Choroid plexus epithelial cell (primary cell): Measurements from ENCODE around the gene PROK2.

Experiments
- DNase-seq: peaks from one replicate; pipeline ENCODE4 v3.0.0-alpha.2; 2010; ENCODE audit warnings: low read depth
- H3K4me3 ChIP-seq: 2 replicates; pipeline ENCODE4 v1.5.1; 2011; ENCODE audit warnings: low read depth, mild to moderate bottlenecking, control low read depth, low read length, moderate library complexity
- TF ChIP-seq, protein P1 (sequence below): conservative IDR thresholded peaks from 2 replicates; pipeline ENCODE4 v1.5.1; 2011; ENCODE audit warnings: low read depth, mild to moderate bottlenecking, control low read depth, inconsistent platforms, low read length, moderate library complexity

PROK2 gene

DNA sequence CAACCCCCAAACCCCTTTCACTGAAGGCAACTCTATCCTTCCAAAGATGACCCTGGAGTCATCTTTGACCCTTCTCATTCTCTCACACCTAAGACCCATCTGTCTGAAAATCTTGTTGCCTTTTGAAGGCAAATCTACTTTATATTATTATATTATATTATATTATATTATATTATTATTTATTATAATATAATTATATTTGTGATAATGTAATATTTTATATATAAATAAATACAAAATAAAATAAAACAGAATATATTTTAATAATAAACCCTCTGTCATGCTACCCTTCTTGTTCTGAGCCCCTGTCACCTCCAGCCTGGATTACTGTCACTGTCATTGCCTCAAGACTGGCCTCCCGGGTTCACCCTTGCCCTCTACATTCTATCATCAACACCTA is 5.0 kb upstream of the PROK2 start:
- TF ChIP-seq, protein P1, sequence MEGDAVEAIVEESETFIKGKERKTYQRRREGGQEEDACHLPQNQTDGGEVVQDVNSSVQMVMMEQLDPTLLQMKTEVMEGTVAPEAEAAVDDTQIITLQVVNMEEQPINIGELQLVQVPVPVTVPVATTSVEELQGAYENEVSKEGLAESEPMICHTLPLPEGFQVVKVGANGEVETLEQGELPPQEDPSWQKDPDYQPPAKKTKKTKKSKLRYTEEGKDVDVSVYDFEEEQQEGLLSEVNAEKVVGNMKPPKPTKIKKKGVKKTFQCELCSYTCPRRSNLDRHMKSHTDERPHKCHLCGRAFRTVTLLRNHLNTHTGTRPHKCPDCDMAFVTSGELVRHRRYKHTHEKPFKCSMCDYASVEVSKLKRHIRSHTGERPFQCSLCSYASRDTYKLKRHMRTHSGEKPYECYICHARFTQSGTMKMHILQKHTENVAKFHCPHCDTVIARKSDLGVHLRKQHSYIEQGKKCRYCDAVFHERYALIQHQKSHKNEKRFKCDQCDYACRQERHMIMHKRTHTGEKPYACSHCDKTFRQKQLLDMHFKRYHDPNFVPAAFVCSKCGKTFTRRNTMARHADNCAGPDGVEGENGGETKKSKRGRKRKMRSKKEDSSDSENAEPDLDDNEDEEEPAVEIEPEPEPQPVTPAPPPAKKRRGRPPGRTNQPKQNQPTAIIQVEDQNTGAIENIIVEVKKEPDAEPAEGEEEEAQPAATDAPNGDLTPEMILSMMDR = no peak
- no peak overlapping the region for H3K4me3 ChIP-seq
- no peak for DNase-seq

GRCh38 chr3:71787851-71788405 is 3.0 kb upstream of the PROK2 start:
- TF ChIP-seq, protein P1 = no peak
- DNase-seq = no peak
- no peak overlapping the region for H3K4me3 ChIP-seq

GRCh38 chr3:71786551-71786950 is 1.6 kb upstream of the PROK2 start:
- no peak overlapping the region for H3K4me3 ChIP-seq
- DNase-seq = no peak
- TF ChIP-seq, protein P1 = no peak

GRCh38 chr3:71786217-71786549 is 1.2 kb upstream of the PROK2 start:
- TF ChIP-seq, protein P1 = no peak
- H3K4me3 ChIP-seq = no peak overlapping the region
- DNase-seq = no peak

DNA sequence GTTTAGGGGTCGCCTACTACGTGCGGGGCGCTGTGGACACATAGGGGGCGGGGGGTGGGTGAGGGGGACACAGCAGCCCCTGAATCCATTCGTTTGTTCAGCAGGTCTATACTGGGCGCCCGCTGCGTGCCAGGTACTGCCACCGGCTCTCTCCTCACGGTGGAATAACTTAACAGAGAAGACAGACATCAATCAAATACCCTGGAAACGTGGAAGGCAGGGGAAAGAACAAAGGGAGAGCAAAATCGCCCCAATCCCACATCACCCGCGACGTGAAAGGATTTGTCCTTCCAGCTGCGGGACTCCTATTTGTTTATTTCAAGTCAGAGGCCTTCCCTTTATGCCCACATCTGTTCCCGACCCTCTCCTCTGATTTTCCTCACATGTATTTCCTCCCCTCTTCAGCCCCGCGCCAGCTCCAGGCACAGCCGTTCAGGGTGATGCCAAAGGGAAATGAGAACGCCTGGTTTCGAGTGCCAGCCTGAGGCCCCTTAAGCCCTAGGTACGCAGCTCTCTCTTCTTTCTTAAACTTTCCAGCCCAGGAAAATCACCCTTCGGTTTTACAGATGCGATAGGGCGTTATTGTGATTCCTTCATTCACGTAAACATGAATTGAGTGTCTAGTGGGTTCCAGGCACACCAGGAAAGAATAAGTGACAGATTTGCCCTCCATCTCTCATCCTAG is 726 bp upstream of the PROK2 start:
- no peak for DNase-seq

GRCh38 chr3:71784201-71784913 is 591 bp downstream of the PROK2 start:
- H3K4me3 ChIP-seq = no peak overlapping the region
- no peak for DNase-seq
- TF ChIP-seq, protein P1 = no peak

More for the DNA sequence above, 726 bp upstream of the PROK2 start:
- TF ChIP-seq, protein P1 = no peak
- no peak overlapping the region for H3K4me3 ChIP-seq
